Measurements from ENCODE around the gene GPR107.

Gene GPR107

GRCh38 chr9:130027533-130028365, 26.0 kb upstream of the GPR107 start:
- no peak for DNase-seq (ENCODE audit: low read depth in 4 of 4, low spot score in 1 of 4)

GRCh38 chr9:130028493-130029222, 25.0 kb upstream of the GPR107 start:
- no peak for DNase-seq (ENCODE audit: low read depth in 4 of 4, low spot score in 1 of 4)

GRCh38 chr9:130029223-130029973, 24.3 kb upstream of the GPR107 start:
- peak in 1 of 4 experiments; percentile 47 for DNase-seq (ENCODE audit: low read depth in 4 of 4, low spot score in 1 of 4)

DNA sequence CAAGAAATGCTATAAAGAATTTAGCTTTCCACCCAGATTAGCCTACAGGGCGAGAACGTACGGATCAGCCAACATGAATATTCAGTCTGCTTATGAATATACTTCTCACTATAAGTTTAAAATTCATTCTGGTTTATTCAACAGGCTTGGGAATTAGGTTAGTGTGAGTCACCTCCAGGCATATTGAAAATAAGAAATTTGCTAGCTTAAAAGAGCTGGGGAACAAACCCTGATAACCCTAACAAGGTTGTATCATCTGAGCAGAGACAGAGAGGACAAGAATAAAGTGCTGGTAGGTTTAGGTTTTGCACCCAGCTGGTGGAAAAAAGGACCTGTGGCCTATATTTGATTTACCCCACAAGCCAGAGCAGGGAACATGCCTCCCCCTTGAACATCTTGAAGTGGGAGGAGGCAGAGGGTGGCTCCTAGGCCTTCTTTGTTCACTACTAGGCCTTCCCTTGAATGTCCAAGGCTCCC, 23.0 kb upstream of the GPR107 start:
- no peak for DNase-seq (ENCODE audit: low read depth in 4 of 4, low spot score in 1 of 4)

GRCh38 chr9:130034570-130034969, 19.1 kb upstream of the GPR107 start:
- DNase-seq (ENCODE audit: low read depth in 4 of 4, low spot score in 1 of 4) = no peak

DNA sequence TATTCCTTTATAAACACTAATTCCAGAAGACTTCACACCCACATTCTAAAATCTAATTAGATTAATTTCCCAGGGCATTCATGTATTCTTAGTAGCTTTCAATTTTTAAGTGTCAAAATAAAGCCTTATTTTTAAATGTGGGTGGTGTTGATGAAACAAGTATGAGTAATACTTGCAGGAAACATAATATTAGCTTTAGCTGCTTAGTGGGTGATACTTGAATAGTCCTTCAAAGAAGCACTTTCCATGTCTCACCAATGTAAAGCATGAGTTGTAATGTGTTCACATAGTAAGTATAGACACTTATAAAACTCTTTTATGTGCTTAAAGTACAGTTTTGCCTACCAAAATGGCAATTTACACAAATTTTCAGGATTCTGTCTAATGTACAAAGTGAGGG, 17.6 kb upstream of the GPR107 start:
- no peak for DNase-seq (ENCODE audit: low read depth in 4 of 4, low spot score in 1 of 4)

DNA sequence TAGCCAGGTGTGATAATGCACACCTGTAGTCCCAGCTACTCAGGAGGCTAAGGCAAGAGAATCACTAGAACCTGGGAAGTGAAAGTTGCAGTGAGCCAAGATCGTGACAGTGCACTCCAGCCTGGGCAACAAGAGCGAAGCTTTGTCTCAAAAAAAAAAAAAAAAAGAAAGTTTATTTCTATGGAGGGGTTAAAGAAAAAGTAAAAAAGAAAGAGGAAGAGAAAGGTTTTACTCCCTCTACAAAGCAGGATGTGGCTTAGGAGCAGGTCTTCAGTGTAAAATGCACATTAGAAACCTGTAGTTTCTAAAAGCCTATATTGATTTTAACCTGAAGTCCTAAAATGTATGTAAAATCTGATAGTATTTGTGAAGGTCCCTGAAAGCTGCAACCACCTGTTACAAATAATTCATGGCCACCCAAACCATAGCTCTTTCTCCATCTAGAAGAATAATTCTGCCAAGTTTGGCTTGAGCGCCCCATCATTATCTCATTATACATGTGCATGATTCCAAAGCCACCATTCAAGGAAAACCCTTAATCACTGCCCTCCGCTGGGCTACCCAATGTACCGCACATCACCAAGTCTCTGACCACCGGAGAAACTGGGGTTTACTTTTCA, 14.1 kb upstream of the GPR107 start:
- no peak for DNase-seq (ENCODE audit: low read depth in 4 of 4, low spot score in 1 of 4)

GRCh38 chr9:130040984-130041647, 12.6 kb upstream of the GPR107 start:
- DNase-seq (ENCODE audit: low read depth in 4 of 4, low spot score in 1 of 4) = no peak

GRCh38 chr9:130041648-130042405, 11.9 kb upstream of the GPR107 start:
- no peak for DNase-seq (ENCODE audit: low read depth in 4 of 4, low spot score in 1 of 4)

DNA sequence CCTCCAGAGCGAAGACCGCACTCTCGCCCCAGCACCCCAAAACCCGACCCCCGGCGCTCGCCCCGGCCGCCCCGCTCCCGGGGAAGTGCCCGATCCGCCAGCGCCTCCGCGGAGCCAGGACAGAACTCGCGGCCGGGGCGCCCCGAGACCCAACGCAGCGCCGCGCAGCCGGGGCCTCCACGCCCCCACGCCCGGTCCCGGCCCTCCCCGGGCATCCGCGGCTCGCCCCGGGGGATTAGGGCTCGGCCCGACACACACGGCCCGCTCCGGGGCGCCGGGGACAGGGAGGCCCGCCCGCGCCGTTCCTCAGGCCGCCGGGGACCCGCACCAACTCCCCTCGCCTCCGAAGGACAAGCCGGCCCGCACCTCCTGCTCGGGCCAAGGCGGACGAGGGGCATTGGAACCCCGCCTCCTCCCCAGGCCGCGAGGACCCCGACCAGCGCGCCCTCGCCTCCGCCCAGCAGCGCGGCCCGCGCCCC, 11.3 kb upstream of the GPR107 start:
- no peak for DNase-seq (ENCODE audit: low read depth in 4 of 4, low spot score in 1 of 4)

DNA sequence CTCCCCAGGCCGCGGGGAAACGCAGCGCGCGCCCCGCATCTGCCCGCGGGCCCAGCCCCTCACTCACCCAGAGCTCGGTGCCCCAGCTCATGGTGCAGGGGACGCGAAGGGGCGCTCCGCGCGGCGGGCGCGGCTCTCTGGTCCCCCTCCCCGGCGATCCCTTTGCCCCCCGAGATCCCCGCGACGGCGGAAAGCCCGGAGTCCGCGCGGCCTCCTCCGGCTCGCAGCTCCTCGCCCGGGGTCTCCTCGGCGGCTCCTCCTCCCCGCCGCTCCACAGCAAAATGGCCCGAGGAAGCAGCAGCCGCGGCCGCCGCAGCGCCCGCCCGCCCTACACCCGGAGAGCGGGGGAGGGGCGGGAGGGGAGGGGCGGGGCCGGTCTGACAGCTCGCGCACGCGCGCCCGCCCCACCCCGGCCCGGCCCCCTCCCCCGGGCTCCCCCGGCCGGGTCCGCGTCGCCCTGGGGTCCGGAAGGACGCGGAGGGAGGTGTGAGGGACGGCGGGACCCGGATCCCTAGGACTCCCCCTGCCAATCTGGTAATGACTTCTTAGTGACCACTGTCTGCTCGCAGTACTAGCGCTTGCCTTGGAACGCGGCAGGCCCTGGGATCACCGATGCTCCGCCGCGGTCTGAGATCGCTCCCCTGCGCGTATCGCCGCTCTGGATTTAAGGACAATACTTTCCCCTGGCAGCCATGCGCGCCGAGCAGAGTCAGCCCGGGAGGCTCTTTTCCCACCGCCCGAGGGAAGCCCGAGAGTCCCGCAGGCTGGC, 10.6 kb upstream of the GPR107 start, which contains the start of gene FNBP1:
FNBP1 (minus strand) TSS at position 305 of the 769 bp plus-strand sequence; CDS start at position 91, 214 bp downstream.
- peak; percentile 57 to 78 (median 63) for DNase-seq (ENCODE audit: low read depth in 4 of 4, low spot score in 1 of 4)

DNA sequence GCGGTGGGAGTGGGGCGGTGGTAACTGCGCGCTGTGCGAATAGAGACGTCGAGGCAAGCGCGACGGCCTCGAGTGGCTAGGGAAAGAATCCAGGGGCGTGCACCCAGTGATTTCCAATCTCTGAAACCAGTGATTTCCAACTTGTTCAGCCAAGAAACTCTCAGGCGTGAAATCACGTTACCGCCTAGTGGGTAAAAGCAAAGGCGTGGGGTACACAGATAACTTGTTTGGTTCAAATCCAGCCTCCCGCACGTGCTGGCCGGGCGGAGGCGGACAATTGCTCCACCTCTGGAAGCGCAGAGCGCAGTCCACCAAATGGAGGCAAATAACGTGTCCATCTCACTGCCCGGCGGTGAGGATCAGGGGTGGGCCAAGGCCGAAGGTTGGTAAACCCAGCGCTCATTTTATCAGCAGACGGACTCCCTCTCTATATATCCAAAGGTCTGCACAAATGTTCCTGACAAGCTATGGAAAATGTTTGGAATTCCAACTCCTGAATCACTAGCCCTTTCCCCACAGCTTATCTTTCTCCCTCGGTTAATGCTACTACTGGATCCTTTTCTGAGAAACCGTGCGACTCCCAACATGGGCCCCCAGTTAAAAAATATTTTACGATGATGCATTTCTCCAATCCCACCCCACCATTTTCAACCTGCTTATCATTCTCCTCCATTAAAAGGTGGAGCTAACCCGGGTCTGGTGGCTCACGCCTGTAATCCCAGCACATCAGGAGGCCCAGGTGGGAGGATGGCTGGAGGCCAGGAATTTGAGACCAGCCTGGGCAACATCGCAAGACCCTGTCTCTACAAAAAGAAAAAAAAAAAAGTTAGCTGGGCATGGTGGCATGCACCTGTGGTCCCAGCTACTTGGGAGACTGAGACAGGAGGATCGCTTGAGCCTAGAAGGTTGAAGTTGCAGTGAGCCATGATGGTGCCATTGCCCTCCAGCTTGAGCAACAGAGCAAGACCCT, 9.8 kb upstream of the GPR107 start:
- DNase-seq (ENCODE audit: low read depth in 4 of 4, low spot score in 1 of 4) = no peak

DNA sequence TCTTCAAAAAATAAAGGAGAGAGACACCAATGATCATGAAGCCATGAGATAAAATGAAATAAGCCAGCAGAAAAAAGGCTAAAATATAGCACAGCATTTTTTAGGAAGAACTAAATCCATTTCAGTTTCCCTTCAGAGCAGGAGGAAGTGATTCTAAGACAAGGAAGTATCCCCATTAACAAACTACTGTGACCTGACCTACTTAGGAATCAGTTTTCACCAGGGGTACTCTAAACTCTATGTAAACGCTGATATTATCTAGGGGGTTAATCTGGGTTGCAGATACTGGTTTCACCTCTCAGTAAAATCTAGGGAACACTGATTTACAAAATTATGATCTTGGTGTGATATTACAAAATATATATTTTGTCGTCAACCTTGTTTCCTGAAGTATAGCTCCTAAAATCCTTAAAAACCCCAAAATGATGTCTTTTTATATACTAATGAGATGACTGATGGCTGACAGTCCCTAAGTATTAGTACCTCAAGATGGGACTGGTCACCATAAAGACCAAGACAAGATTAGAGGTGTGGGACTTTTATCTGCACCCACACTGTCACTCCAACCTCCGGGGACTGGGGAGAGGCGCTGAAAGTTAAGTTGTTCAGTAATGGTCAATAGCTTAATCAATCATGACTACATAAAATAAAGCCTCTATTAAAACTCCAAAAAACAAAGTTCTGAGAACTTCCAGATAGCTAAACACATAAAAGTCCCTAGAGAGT, 7.8 kb upstream of the GPR107 start:
- no peak for DNase-seq (ENCODE audit: low read depth in 4 of 4, low spot score in 1 of 4)

DNA sequence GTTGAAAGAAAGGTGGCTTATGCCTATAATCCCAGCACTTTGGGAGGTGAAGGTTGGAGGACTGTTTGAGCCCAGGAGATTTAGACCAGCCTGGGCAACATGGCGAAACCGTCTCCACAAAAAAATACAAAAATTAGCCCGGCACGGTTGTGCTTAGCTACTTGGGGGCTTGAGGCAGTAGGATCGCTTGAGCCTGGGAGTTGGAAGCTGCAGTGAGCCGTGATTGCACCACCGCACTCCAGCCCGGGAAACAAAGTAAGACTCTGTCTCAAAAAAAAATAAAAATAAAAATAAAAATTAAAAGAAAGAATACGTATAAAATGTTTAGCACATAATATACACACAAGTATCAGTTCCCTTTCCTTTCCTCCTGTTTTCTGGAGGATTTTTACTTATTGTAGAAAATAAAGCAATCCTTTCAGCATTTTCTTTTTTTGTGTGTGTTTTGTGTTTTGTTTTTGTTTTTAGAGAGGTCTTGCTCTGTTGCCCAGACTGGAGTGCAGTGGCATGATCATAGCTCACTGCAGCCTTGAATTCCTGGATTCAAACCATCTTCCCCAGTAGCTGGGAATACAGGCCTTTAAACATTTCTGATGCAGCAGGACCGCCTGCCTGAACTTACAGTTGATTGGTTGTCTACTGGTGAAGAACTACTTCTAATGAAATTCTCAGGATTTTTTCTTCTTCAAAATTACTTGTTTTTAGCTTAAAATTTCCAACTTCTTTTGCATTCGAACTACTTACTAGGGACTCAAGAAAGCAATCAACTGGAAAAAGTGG, 4.1 kb upstream of the GPR107 start:
- no peak for DNase-seq (ENCODE audit: low read depth in 4 of 4, low spot score in 1 of 4)

- no peak for DNase-seq (ENCODE audit: low read depth in 4 of 4, low spot score in 1 of 4)
These were observed 3.2 kb upstream of the GPR107 start for GRCh38 chr9:130050462-130050861.

DNA sequence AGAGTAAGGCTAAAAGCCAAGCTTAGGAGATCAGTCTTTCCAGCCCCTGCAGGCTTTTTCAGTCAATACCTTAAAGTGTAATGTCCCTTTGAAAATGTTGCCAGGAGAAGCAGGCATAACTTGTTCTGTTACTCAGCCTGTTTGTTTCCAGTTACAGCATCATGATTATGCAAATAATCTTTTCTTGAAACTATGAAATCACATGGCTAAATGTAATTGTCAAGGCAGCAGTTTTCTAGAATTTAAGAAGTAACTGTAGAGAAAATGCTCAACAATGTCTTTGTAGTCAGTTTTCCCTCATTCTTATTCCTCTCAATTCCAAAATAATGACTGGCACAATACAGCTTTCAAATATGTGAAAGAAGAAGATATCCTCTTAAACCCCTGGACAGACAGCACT, 1.9 kb upstream of the GPR107 start:
- DNase-seq (ENCODE audit: low read depth in 4 of 4, low spot score in 1 of 4) = no peak

Measured in stimulated activated CD4-positive, alpha-beta T cell treated with anti-CD3 and anti-CD28 coated beads, Interleukin-1b, Interleukin-23, amount 100 ng/mL, for 24 hours (primary cell).